ENCODE data around the gene WDR90. TPM values are rescaled to one million over a fixed set of nuclear protein-coding genes. Genes with fewer than 3 reads are reported as not detected.

The WDR90 gene
- polyA plus RNA-seq, 2 of the 4 experiments (the other 2 are of a cell fraction): 6.5 to 30.7 TPM

- POLR2A ChIA-PET: interaction anchor here (1.5 kb wide), 1 partner anchor 10 kb away, joined by 3 read pairs; the partner anchor contains the start of gene METTL26
- CTCF ChIA-PET: interaction anchor here (1.4 kb wide), 2 partner anchors 13 to 15 kb away, joined by 5 read pairs; no protein-coding TSS in a partner anchor
- Histone ChIP-seq H3K9me3 (no peaks in the 10 kb centered on the region), H3K4me2 (peak overlapping the region; percentile 43), H3K4me3 (no peak overlapping the region), H3K4me1 (peaks cover 54% of the 10 kb centered on the region), H3K27ac (peak overlapping the region in 1 of 2 experiments; percentile 46; a peak in 3 of 6 replicates)
- no peak for DNase-seq (ENCODE audit: low read depth in 1 of 2, low spot score in 1 of 2)
- FAIRE-seq: no peak
- TF ChIP-seq NFE2L2 (conservative IDR thresholded peaks at IDR 0.05; ENCODE audit: low read length) (no peak), JUN (IDR thresholded peaks at IDR 0.05) (0 out of 5 replicates have a peak, but pooled peaks of 1 of the 2 experiments have one; percentile 14), TFCP2L1 (CRISPR knock-in tag; IDR thresholded peaks at IDR 0.05) (0 out of 2 replicates have a peak, but pooled peaks have one; percentile 23), PBX3 (IDR thresholded peaks at IDR 0.05) (peak; percentile 35; the same call in 1 of the 2 replicates), CEBPB (IDR thresholded peaks at IDR 0.05) (peak in 1 of 2 experiments; percentile 62; a peak in 2 of 4 replicates)
- WGBS (ENCODE audit: missing lambda C conversion rate): 71% methylated on average over 32 of the region's 32 CpGs
- ATAC-seq: no peak
Measured at GRCh38 chr16:645852-646678, 3.1 kb upstream of the WDR90 start.

GRCh38 chr16:646679-647172 lies 2.4 kb upstream of the WDR90 start:
- Histone ChIP-seq H3K4me3 (no peak overlapping the region), H3K27ac (peak overlapping the region in 1 of 2 experiments; percentile 46; a peak in 3 of 6 replicates), H3K9me3 (no peaks in the 10 kb centered on the region), H3K4me2 (no peak overlapping the region), H3K4me1 (peaks cover 50% of the 10 kb centered on the region)
- no peak for TF ChIP-seq PBX3 (IDR thresholded peaks at IDR 0.05)
- TF ChIP-seq, protein P1, sequence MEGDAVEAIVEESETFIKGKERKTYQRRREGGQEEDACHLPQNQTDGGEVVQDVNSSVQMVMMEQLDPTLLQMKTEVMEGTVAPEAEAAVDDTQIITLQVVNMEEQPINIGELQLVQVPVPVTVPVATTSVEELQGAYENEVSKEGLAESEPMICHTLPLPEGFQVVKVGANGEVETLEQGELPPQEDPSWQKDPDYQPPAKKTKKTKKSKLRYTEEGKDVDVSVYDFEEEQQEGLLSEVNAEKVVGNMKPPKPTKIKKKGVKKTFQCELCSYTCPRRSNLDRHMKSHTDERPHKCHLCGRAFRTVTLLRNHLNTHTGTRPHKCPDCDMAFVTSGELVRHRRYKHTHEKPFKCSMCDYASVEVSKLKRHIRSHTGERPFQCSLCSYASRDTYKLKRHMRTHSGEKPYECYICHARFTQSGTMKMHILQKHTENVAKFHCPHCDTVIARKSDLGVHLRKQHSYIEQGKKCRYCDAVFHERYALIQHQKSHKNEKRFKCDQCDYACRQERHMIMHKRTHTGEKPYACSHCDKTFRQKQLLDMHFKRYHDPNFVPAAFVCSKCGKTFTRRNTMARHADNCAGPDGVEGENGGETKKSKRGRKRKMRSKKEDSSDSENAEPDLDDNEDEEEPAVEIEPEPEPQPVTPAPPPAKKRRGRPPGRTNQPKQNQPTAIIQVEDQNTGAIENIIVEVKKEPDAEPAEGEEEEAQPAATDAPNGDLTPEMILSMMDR (IDR thresholded peaks at IDR 0.05): no peak
- no peak for TF ChIP-seq BHLHE40 (IDR thresholded peaks at IDR 0.05; ENCODE audit: low read depth, low read length)
- no peak for TF ChIP-seq JUNB (IDR thresholded peaks at IDR 0.05)
- TF ChIP-seq RARB (CRISPR knock-in tag; IDR thresholded peaks at IDR 0.05): no peak
- no peak for TF ChIP-seq HEYL (CRISPR knock-in tag; IDR thresholded peaks at IDR 0.05)
- TF ChIP-seq TP53 (CRISPR knock-in tag; IDR thresholded peaks at IDR 0.05): no peak
- TF ChIP-seq ZSCAN20 (CRISPR knock-in tag; IDR thresholded peaks at IDR 0.05): no peak
- TF ChIP-seq RCOR1 (IDR thresholded peaks at IDR 0.05; ENCODE audit: low read depth, low read length): no peak
- TF ChIP-seq MYC (IDR thresholded peaks at IDR 0.05; ENCODE audit: borderline replicate concordance, low read length): no peak
- TF ChIP-seq POLR2AphosphoS2 (conservative IDR thresholded peaks at IDR 0.05; ENCODE audit: low read length): no peak
- no peak for TF ChIP-seq ZNF302 (CRISPR knock-in tag; IDR thresholded peaks at IDR 0.05)
- TF ChIP-seq CHD2 (IDR thresholded peaks at IDR 0.05; ENCODE audit: low read length, partially characterized antibody): no peak
- TF ChIP-seq CEBPB (IDR thresholded peaks at IDR 0.05): no peak
- TF ChIP-seq CHD4 (IDR thresholded peaks at IDR 0.05; ENCODE audit: borderline replicate concordance): no peak
- no peak for TF ChIP-seq SMC3 (IDR thresholded peaks at IDR 0.05)
- TF ChIP-seq E2F6 (IDR thresholded peaks at IDR 0.05; ENCODE audit: borderline replicate concordance, low read depth): no peak
- ATAC-seq: no peak
- ChIA-PET POLR2A (no interaction called here), CTCF (interaction anchor here (1.4 to 2.3 kb wide), 5 partner anchors 8 to 19 kb away, joined by 5 to 8 read pairs (median 5); no protein-coding TSS in a partner anchor)
- FAIRE-seq: no peak
- whole genome bisulfite sequencing (ENCODE audit: missing lambda C conversion rate): 90% methylated on average over 21 of the region's 22 CpGs
- DNase-seq (ENCODE audit: low read depth in 1 of 2, low spot score in 1 of 2): no peak
